ENCODE measurements around the gene USH2A.

DNA sequence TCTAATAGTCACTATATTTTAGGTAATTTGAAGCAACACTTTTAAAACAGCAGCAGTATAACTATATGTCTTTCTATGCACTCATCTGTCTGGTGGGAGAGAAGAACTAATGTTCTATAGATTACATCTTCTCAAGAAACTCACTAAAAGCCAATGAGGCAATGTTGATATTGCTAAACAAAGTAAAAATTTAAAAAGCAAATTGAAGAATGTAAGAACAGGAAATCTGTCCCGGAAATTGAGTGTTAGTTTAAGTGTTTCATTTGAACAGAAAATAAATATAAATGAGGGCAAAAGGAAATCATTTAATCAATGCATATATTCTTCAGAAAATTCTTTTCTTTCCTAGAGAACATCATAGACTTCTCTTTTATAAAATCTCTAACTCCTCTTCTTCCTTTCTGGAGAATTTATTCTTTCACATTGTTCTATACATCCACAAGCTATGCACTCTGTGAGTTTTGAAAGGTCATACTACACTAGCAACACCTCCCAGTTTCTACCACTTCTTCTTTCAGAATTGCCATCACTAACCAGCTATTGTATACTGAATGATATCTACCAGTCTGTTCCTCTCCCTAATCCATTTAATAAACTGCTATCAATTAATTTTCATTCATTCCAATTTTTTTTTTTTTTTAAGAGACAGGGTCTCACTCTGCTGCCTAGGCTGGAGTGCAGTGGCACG is 153.0 kb downstream of the USH2A start:
- no peak for TF ChIP-seq EZH2 (IDR thresholded peaks at IDR 0.05; ENCODE audit: borderline replicate concordance, low read depth, low read length, poor library complexity, severe bottlenecking)
- TF ChIP-seq, protein P1, sequence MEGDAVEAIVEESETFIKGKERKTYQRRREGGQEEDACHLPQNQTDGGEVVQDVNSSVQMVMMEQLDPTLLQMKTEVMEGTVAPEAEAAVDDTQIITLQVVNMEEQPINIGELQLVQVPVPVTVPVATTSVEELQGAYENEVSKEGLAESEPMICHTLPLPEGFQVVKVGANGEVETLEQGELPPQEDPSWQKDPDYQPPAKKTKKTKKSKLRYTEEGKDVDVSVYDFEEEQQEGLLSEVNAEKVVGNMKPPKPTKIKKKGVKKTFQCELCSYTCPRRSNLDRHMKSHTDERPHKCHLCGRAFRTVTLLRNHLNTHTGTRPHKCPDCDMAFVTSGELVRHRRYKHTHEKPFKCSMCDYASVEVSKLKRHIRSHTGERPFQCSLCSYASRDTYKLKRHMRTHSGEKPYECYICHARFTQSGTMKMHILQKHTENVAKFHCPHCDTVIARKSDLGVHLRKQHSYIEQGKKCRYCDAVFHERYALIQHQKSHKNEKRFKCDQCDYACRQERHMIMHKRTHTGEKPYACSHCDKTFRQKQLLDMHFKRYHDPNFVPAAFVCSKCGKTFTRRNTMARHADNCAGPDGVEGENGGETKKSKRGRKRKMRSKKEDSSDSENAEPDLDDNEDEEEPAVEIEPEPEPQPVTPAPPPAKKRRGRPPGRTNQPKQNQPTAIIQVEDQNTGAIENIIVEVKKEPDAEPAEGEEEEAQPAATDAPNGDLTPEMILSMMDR (conservative IDR thresholded peaks at IDR 0.05; ENCODE audit: low read depth, low read length): no peak

All from A673 (cell line).